IMR-90 (cell line): ENCODE data around the gene HINT2. TPM values are rescaled to one million over a fixed set of nuclear protein-coding genes. Genes with fewer than 3 reads are reported as not detected.

Source experiments
- ATAC-seq: fragments of 200-7000 bp; cut with Tn5 transposase; 2 replicates; pipeline ENCODE4 v1.9.1; 2020; ENCODE audit warnings: low read depth, mild to moderate bottlenecking, moderate library complexity
- BruUV-seq: library from RNA; stranded (reverse); fragments of 400-500 nt; replicated peaks from 2 replicates; lab custom pipeline; 2021; lab: Mats Ljungman, UMichigan
- CTCF ChIA-PET: fragments of 300-600 bp; formaldehyde crosslinking; extraction: SDS; loops from one replicate; lab custom pipeline; 2021; ENCODE audit warnings: antibody characterized with exemption; lab: Yijun Ruan, JAX
- POLR2A ChIA-PET: fragments of 300-600 bp; sonication (Branson Sonifier 250); formaldehyde crosslinking; loops from one replicate; lab custom pipeline; 2022; ENCODE audit warnings: antibody characterized with exemption; ENCODE audit not compliant: unreplicated experiment; lab: Charles Lee
- DNase-seq: peaks from one replicate; pipeline ENCODE4 v3.0.0; 2013
- H2AFZ ChIP-seq: replicated peaks from 2 replicates; pipeline ENCODE3; 2013; ENCODE audit warnings: low read length, mild to moderate bottlenecking; ENCODE audit not compliant: poor library complexity
- H2AK5ac ChIP-seq: 2 replicates; pipeline ENCODE4 v1.6.1; 2013; ENCODE audit warnings: low read depth, low read length, inconsistent platforms
- H2AK9ac ChIP-seq: replicated peaks from 2 replicates; pipeline ENCODE3; 2013; ENCODE audit warnings: mild to moderate bottlenecking, low read depth, low read length, moderate library complexity; ENCODE audit not compliant: poor library complexity
- H2BK120ac ChIP-seq: 2 replicates; pipeline ENCODE4 v1.6.1; 2013; ENCODE audit warnings: low read depth, low read length, inconsistent platforms
- H2BK15ac ChIP-seq: 3 replicates; pipeline ENCODE4 v1.6.1; 2013; ENCODE audit warnings: low read depth, low read length, inconsistent platforms
- H2BK20ac ChIP-seq: 2 replicates; pipeline ENCODE4 v1.6.1; 2013; ENCODE audit warnings: low read depth, mild to moderate bottlenecking, inconsistent platforms, low read length, moderate library complexity
- H2BK5ac ChIP-seq: 2 replicates; pipeline ENCODE4 v1.6.1; 2013; ENCODE audit warnings: mild to moderate bottlenecking, low read depth, low read length, inconsistent platforms; ENCODE audit not compliant: poor library complexity, severe bottlenecking
- H3K14ac ChIP-seq: replicated peaks from 2 replicates; pipeline ENCODE4 v1.6.1; 2013; ENCODE audit warnings: low read depth, low read length, inconsistent platforms
- H3K18ac ChIP-seq: 2 replicates; pipeline ENCODE4 v1.6.1; 2013; ENCODE audit warnings: low read depth, low read length, control low read depth
- H3K23ac ChIP-seq: 2 replicates; pipeline ENCODE4 v1.6.1; 2013; ENCODE audit warnings: low read depth, low read length, inconsistent platforms
- H3K27ac ChIP-seq: 2 replicates; pipeline ENCODE4 v1.5.1; 2013; ENCODE audit warnings: mild to moderate bottlenecking, control low read depth, low read length; ENCODE audit not compliant: insufficient read depth
- H3K27me3 ChIP-seq: 2 replicates; pipeline ENCODE4 v1.6.1; 2013; ENCODE audit warnings: low read length; ENCODE audit not compliant: control insufficient read depth, insufficient read depth
- H3K36me3 ChIP-seq: 2 replicates; pipeline ENCODE4 v1.6.1; 2013; ENCODE audit warnings: low read length, mixed read lengths; ENCODE audit not compliant: control insufficient read depth, insufficient read depth
- H3K4ac ChIP-seq: 2 replicates; pipeline ENCODE4 v1.6.1; 2013; ENCODE audit warnings: low read depth, low read length, inconsistent platforms
- H3K4me1 ChIP-seq: 2 replicates; pipeline ENCODE4 v1.6.1; 2013; ENCODE audit warnings: low read length, mixed read lengths; ENCODE audit not compliant: control insufficient read depth, insufficient read depth
- H3K4me2 ChIP-seq: 2 replicates; pipeline ENCODE4 v1.6.1; 2013; ENCODE audit warnings: low read depth, mild to moderate bottlenecking, control low read depth, low read length, moderate library complexity
- H3K4me3 ChIP-seq: 2 replicates; pipeline ENCODE4 v1.5.1; 2013; ENCODE audit warnings: low read depth, mild to moderate bottlenecking, control low read depth, low read length, moderate library complexity; ENCODE audit not compliant: insufficient read depth
- H3K56ac ChIP-seq: 2 replicates; pipeline ENCODE4 v1.6.1; 2013; ENCODE audit warnings: low read length, inconsistent platforms; ENCODE audit not compliant: insufficient read depth; ENCODE audit errors: extremely low read depth
- H3K79me1 ChIP-seq, 2 experiments: 2 replicates each; pipeline ENCODE4 v1.6.1; 2013; ENCODE audit warnings: low read length in 2 of 2, inconsistent platforms in 1 of 2, low read depth in 1 of 2
- H3K9ac ChIP-seq: 2 replicates; pipeline ENCODE4 v1.6.1; 2013; ENCODE audit warnings: low read depth, low read length, control low read depth
- H3K9me1 ChIP-seq: 2 replicates; pipeline ENCODE4 v1.6.1; 2013; ENCODE audit warnings: low read length, inconsistent platforms; ENCODE audit not compliant: insufficient read depth
- H3K9me3 ChIP-seq: 2 replicates; pipeline ENCODE4 v1.6.1; 2013; ENCODE audit warnings: low read length; ENCODE audit not compliant: control insufficient read depth, insufficient read depth
- H4K20me1 ChIP-seq: 2 replicates; pipeline ENCODE4 v1.6.1; 2013; ENCODE audit warnings: low read length, inconsistent platforms; ENCODE audit not compliant: insufficient read depth
- H4K5ac ChIP-seq: 2 replicates; pipeline ENCODE4 v1.6.1; 2013; ENCODE audit warnings: mild to moderate bottlenecking, low read depth, low read length, control low read depth
- H4K8ac ChIP-seq, 2 experiments: 2 replicates each; pipeline ENCODE4 v1.6.1; 2013; ENCODE audit warnings: low read depth in 2 of 2, low read length in 2 of 2, control low read depth in 1 of 2, inconsistent platforms in 1 of 2
- H4K91ac ChIP-seq: 2 replicates; pipeline ENCODE4 v1.6.1; 2013; ENCODE audit warnings: low read depth, low read length, inconsistent platforms; ENCODE audit not compliant: insufficient read depth
- BHLHE40 ChIP-seq: fragments of 150-350 bp; IDR thresholded peaks from 2 replicates; pipeline ENCODE4 v1.6.1; 2016; ENCODE audit warnings: mild to moderate bottlenecking, low read depth, low read length
- CEBPB ChIP-seq: IDR thresholded peaks from 2 replicates; pipeline ENCODE4 v1.6.1; 2012; ENCODE audit warnings: low read depth, low read length, improper control_type of control experiment
- CHD1 ChIP-seq: IDR thresholded peaks from 2 replicates; pipeline ENCODE4 v1.6.1; 2012; ENCODE audit warnings: low read depth, low read length, improper control_type of control experiment
- CTCF ChIP-seq: conservative IDR thresholded peaks from 2 replicates; pipeline ENCODE4 v1.5.1; 2012; ENCODE audit warnings: mild to moderate bottlenecking, low read depth, low read length, improper control_type of control experiment
- FOS ChIP-seq: fragments of 150-350 bp; IDR thresholded peaks from 2 replicates; pipeline ENCODE4 v1.6.1; 2016; ENCODE audit warnings: low read depth, low read length
- MAFK ChIP-seq: IDR thresholded peaks from 2 replicates; pipeline ENCODE4 v1.6.1; 2012; ENCODE audit warnings: low read depth, low read length, improper control_type of control experiment
- MAZ ChIP-seq: IDR thresholded peaks from 2 replicates; pipeline ENCODE4 v1.6.1; 2012; ENCODE audit warnings: low read depth, mild to moderate bottlenecking, low read length, improper control_type of control experiment, moderate library complexity, borderline replicate concordance
- MXI1 ChIP-seq: IDR thresholded peaks from 2 replicates; pipeline ENCODE4 v1.6.1; 2012; ENCODE audit warnings: low read depth, mild to moderate bottlenecking, low read length, moderate library complexity, borderline replicate concordance
- NFE2L2 ChIP-seq: fragments of 150-350 bp; IDR thresholded peaks from 2 replicates; pipeline ENCODE4 v1.6.1; 2016; ENCODE audit warnings: low read depth, mild to moderate bottlenecking, low read length
- POLR2A ChIP-seq: IDR thresholded peaks from 2 replicates; pipeline ENCODE4 v1.6.1; 2012; ENCODE audit warnings: mild to moderate bottlenecking, low read depth, low read length
- RAD21 ChIP-seq: IDR thresholded peaks from 2 replicates; pipeline ENCODE4 v1.6.1; 2012; ENCODE audit warnings: low read length, improper control_type of control experiment
- RCOR1 ChIP-seq: IDR thresholded peaks from 2 replicates; pipeline ENCODE4 v1.6.1; 2012; ENCODE audit warnings: mild to moderate bottlenecking, low read length, improper control_type of control experiment; ENCODE audit not compliant: insufficient replicate concordance
- RFX5 ChIP-seq: IDR thresholded peaks from 2 replicates; pipeline ENCODE4 v1.8.0; 2012; ENCODE audit warnings: low read depth, mild to moderate bottlenecking, low read length, moderate library complexity
- SMC3 ChIP-seq: fragments of 150-350 bp; IDR thresholded peaks from 2 replicates; pipeline ENCODE4 v1.6.1; 2016; ENCODE audit warnings: low read depth, mild to moderate bottlenecking, antibody characterized with exemption, low read length, moderate library complexity
- USF2 ChIP-seq: fragments of 150-350 bp; IDR thresholded peaks from 2 replicates; pipeline ENCODE4 v1.6.1; 2017; ENCODE audit warnings: mild to moderate bottlenecking, antibody characterized with exemption, low read length, low read depth
- WGBS, 2 experiments: methylation state at CpG; one replicate each; pipeline versions ENCODE4 v1.1.5 to v1.1.7; 2013; ENCODE audit warnings: missing lambda C conversion rate in 2 of 2; ENCODE audit not compliant: insufficient read length in 1 of 2; ENCODE audit errors: extremely low coverage in 2 of 2; 5-methylcytosine and 5-hydroxymethylcytosine counted together
- dilution Hi-C: fragments of 300-500 bp; cut with HindIII; formaldehyde crosslinking; loops from one replicate; pipeline ENCODE4 v1.14.3; 2018; ENCODE audit warnings: low sequenced_read_pairs; ENCODE audit not compliant: unreplicated experiment
- in situ Hi-C: fragments of 300-500 bp; cut with MboI; formaldehyde crosslinking; loops from 3 replicates; pipeline ENCODE4 v1.14.3; 2019; ENCODE audit warnings: low sequenced_read_pairs, inconsistent platforms, mixed read lengths
- intact Hi-C: fragments of 100-400 bp; cut with micrococcal nuclease; formaldehyde crosslinking; loops from 2 replicates; pipeline ENCODE4 v1.10.0; 2022
- polyA plus RNA-seq, 3 experiments: library from polyadenylated mRNA; depleted of rRNA; stranded (reverse); fragments of >200 nt; gene quantifications; 2 replicates each; pipeline ENCODE4 v1.2.3, GENCODE V29; 2012; ENCODE audit warnings: low replicate concordance in 1 of 3
- total RNA-seq: library from RNA; depleted of rRNA; stranded (reverse); fragments of >200 nt; gene quantifications from 2 replicates; pipeline ENCODE4 v1.2.3, GENCODE V29; 2012

HINT2 gene
- total and polyA plus RNA-seq, 2 of the 4 experiments (the other 2 are of a cell fraction), result 7.5 to 20.6 TPM

GRCh38 chr9:35801328-35802128, 13.3 kb downstream of the HINT2 start (continued):
- TF ChIP-seq CHD1, result no peak

- H3K27ac ChIP-seq, result no peak overlapping the region
- no TSS peak for BruUV-seq
- H3K27me3 ChIP-seq, result no peaks in the 10 kb centered on the region
- H2BK120ac ChIP-seq, result no peak overlapping the region
- no peaks in the 10 kb centered on the region; the same call in 1 of the 2 replicates for H3K4me1 ChIP-seq
- CTCF ChIA-PET, result no interaction called here
- no peak overlapping the region for H2AK5ac ChIP-seq
- no peak for DNase-seq
- no peaks in the 10 kb centered on the region for H3K9me3 ChIP-seq
- no peak for ATAC-seq
- H4K20me1 ChIP-seq, result no peaks in the 10 kb centered on the region
- H3K36me3 ChIP-seq, result peaks cover 28% of the 10 kb centered on the region
- H4K91ac ChIP-seq, result no peak overlapping the region
- POLR2A ChIA-PET, result no interaction called here
- intact Hi-C loops, result no loop called here
- no peak overlapping the region for H3K4ac ChIP-seq
- H2BK5ac ChIP-seq, result no peak overlapping the region
- no peak overlapping the region for H3K9ac ChIP-seq
- in situ Hi-C loops, result no loop called here
- H3K56ac ChIP-seq, result no peak overlapping the region
- H4K5ac ChIP-seq, result no peak overlapping the region
- H3K4me2 ChIP-seq, result no peak overlapping the region
- 80% methylated on average over 1 of the region's 7 CpGs; no CpG with 5 or more reads in 1 of the 2 experiments for WGBS, 2 experiments
- no peak overlapping the region for H3K18ac ChIP-seq
- H2AK9ac ChIP-seq, result no peak overlapping the region
- H2BK20ac ChIP-seq, result no peak overlapping the region
- no peak overlapping the region for H3K23ac ChIP-seq
- dilution Hi-C loops, result no loop called here
- no peak overlapping the region for H2BK15ac ChIP-seq
- H3K9me1 ChIP-seq, result peaks cover 26% of the 10 kb centered on the region
- no peak overlapping the region for H3K4me3 ChIP-seq
- H3K79me1 ChIP-seq, result peaks cover 5 to 28% of the 10 kb centered on the region in 2 experiments; a peak in 3 of 4 replicates
- no peak overlapping the region for H2AFZ ChIP-seq
- no peak overlapping the region for H4K8ac ChIP-seq
- H3K14ac ChIP-seq, result no peak overlapping the region
- TF ChIP-seq RFX5 (no peak), RAD21 (no peak), NFE2L2 (no peak), RCOR1 (no peak), BHLHE40 (no peak), POLR2A (no peak), FOS (no peak), MXI1 (no peak), CEBPB (no peak), MAFK (no peak), SMC3 (no peak), MAZ (no peak), CTCF (no peak), CHD1 (no peak), USF2 (no peak)
Measured at GRCh38 chr9:35800530-35800929, 14.3 kb downstream of the HINT2 start.
